ENCODE measurements around the gene TBC1D10B. TPM values are rescaled to one million over a fixed set of nuclear protein-coding genes. Genes with fewer than 3 reads are reported as not detected.
"Not testable (repeated sequence)": the region's sequence is repeated elsewhere in the genome, so short reads cannot be mapped to it uniquely, and the experiment has no call there.

Gene TBC1D10B
- polyA plus RNA-seq, 6 donors from 2014 or later: 6.2 to 16.9 (median 9.7) TPM

- H3K36me3 Mint-ChIP-seq: no peaks in the 10 kb centered on the region
- H3K9me3 Mint-ChIP-seq: no peaks in the 10 kb centered on the region
- peak overlapping the region; percentile 30 to 98 (median 74) for H3K4me3 Mint-ChIP-seq
- peak overlapping the region in 3 of 6 donors; percentile 40 to 58 (median 54) for H3K27ac Mint-ChIP-seq
- no peaks in the 10 kb centered on the region for H3K27me3 Mint-ChIP-seq
- peaks cover 55 to 84% (median 61%) of the 10 kb centered on the region in 3 donors for H3K4me1 Mint-ChIP-seq
- no peak for DNase-seq
- no peak for ATAC-seq (ENCODE audit: low read depth in 2 of 2)
Observed at GRCh38 chr16:30352488-30353401, 17.5 kb downstream of the TBC1D10B start.

GRCh38 chr16:30351586-30352419 lies 18.5 kb downstream of the TBC1D10B start:
- peaks cover 55 to 77% (median 57%) of the 10 kb centered on the region in 3 donors for H3K4me1 Mint-ChIP-seq
- DNase-seq: no peak
- no peaks in the 10 kb centered on the region for H3K36me3 Mint-ChIP-seq

GRCh38 chr16:30351001-30351441 lies 19.3 kb downstream of the TBC1D10B start:
- no peaks in the 10 kb centered on the region for H3K9me3 Mint-ChIP-seq
- no peaks in the 10 kb centered on the region for H3K27me3 Mint-ChIP-seq
- no peaks in the 10 kb centered on the region for H3K36me3 Mint-ChIP-seq
- peak overlapping the region in 4 of 8 donors; percentile 19 to 71 (median 59) for H3K4me3 Mint-ChIP-seq
- peak overlapping the region in 3 of 6 donors; percentile 72 to 92 (median 86) for H3K27ac Mint-ChIP-seq
- ATAC-seq (ENCODE audit: low read depth in 2 of 2) (no peak), DNase-seq (no peak)
- H3K4me1 Mint-ChIP-seq: peaks cover 51 to 69% (median 52%) of the 10 kb centered on the region in 3 donors

More at GRCh38 chr16:30351586-30352419, 18.5 kb downstream of the TBC1D10B start:
- peak overlapping the region in 4 of 6 donors; percentile 5 to 89 (median 79) for H3K27ac Mint-ChIP-seq
- ATAC-seq (ENCODE audit: low read depth in 2 of 2): no peak
- peak overlapping the region in 7 of 8 donors; percentile 19 to 98 (median 54) for H3K4me3 Mint-ChIP-seq
- H3K9me3 Mint-ChIP-seq: no peaks in the 10 kb centered on the region
- H3K27me3 Mint-ChIP-seq: no peaks in the 10 kb centered on the region

GRCh38 chr16:30350134-30350871 lies 20.0 kb downstream of the TBC1D10B start:
- Mint-ChIP-seq H3K27me3 (no peaks in the 10 kb centered on the region), H3K27ac (peak overlapping the region in 4 of 6 donors; percentile 65 to 93 (median 89)), H3K36me3 (no peaks in the 10 kb centered on the region), H3K4me3 (peak overlapping the region in 6 of 8 donors; percentile 50 to 81 (median 70)), H3K9me3 (no peaks in the 10 kb centered on the region), H3K4me1 (peaks cover 46 to 62% (median 48%) of the 10 kb centered on the region in 3 donors)
- ATAC-seq (ENCODE audit: low read depth in 2 of 2): no peak
- no peak for DNase-seq

GRCh38 chr16:30349675-30350074 lies 20.6 kb downstream of the TBC1D10B start:
- Mint-ChIP-seq H3K4me3 (peak overlapping the region in 7 of 8 donors; percentile 34 to 81 (median 69)), H3K27ac (peak overlapping the region; percentile 54 to 92 (median 78)), H3K36me3 (no peaks in the 10 kb centered on the region), H3K27me3 (no peaks in the 10 kb centered on the region), H3K4me1 (peaks cover 42 to 57% (median 44%) of the 10 kb centered on the region in 3 donors), H3K9me3 (no peaks in the 10 kb centered on the region)
- peak; percentile 30 to 34 for ATAC-seq (ENCODE audit: low read depth in 2 of 2)
- DNase-seq: no peak

- no peak for ATAC-seq (ENCODE audit: low read depth in 2 of 2)
- no peaks in the 10 kb centered on the region for H3K27me3 Mint-ChIP-seq
- no peaks in the 10 kb centered on the region for H3K9me3 Mint-ChIP-seq
Observed at GRCh38 chr16:30348929-30349328, 21.4 kb downstream of the TBC1D10B start.

GRCh38 chr16:30348113-30348512 lies 22.2 kb downstream of the TBC1D10B start:
- H3K27ac Mint-ChIP-seq: peak overlapping the region in 4 of 6 donors; percentile 27 to 75 (median 45)
- peak overlapping the region in 1 of 8 donors; percentile 61 for H3K4me3 Mint-ChIP-seq
- H3K27me3 Mint-ChIP-seq: no peaks in the 10 kb centered on the region
- no peak for DNase-seq
- H3K4me1 Mint-ChIP-seq: peaks cover 33 to 41% (median 33%) of the 10 kb centered on the region in 3 donors
- H3K36me3 Mint-ChIP-seq: no peaks in the 10 kb centered on the region
- H3K9me3 Mint-ChIP-seq: no peaks in the 10 kb centered on the region
- no peak for ATAC-seq (ENCODE audit: low read depth in 2 of 2)

More at GRCh38 chr16:30348929-30349328, 21.4 kb downstream of the TBC1D10B start:
- peaks cover 35 to 49% (median 38%) of the 10 kb centered on the region in 3 donors for H3K4me1 Mint-ChIP-seq
- no peaks in the 10 kb centered on the region for H3K36me3 Mint-ChIP-seq
- H3K4me3 Mint-ChIP-seq: peak overlapping the region in 6 of 8 donors; percentile 16 to 81 (median 30)
- H3K27ac Mint-ChIP-seq: peak overlapping the region in 4 of 6 donors; percentile 42 to 92 (median 81)
- DNase-seq: no peak

GRCh38 chr16:30346286-30346685 lies 24.0 kb downstream of the TBC1D10B start:
- Mint-ChIP-seq H3K27me3 (no peaks in the 10 kb centered on the region), H3K27ac (peak overlapping the region in 2 of 6 donors; percentile 18 to 81), H3K4me1 (peaks cover 22 to 27% (median 23%) of the 10 kb centered on the region in 3 donors), H3K9me3 (no peaks in the 10 kb centered on the region), H3K36me3 (no peaks in the 10 kb centered on the region), H3K4me3 (no peak overlapping the region)
- ATAC-seq (ENCODE audit: low read depth in 2 of 2) (no peak), DNase-seq (no peak)

- DNase-seq; H3K9me3 Mint-ChIP-seq; H3K27ac Mint-ChIP-seq; ATAC-seq (ENCODE audit: low read depth in 2 of 2); H3K36me3 Mint-ChIP-seq; H3K27me3 Mint-ChIP-seq; H3K4me1 Mint-ChIP-seq; H3K4me3 Mint-ChIP-seq: not testable (repeated sequence)
Observed at GRCh38 chr16:30343491-30343820, 26.8 kb downstream of the TBC1D10B start.

- Mint-ChIP-seq H3K27me3 (no peaks in the 10 kb centered on the region), H3K4me1 (peaks cover 0 to 6% (median 3%) of the 10 kb centered on the region in 3 donors), H3K4me3 (no peak overlapping the region), H3K36me3 (no peaks in the 10 kb centered on the region), H3K27ac (no peak overlapping the region), H3K9me3 (no peaks in the 10 kb centered on the region)
- DNase-seq (no peak), ATAC-seq (ENCODE audit: low read depth in 2 of 2) (no peak)
Observed at GRCh38 chr16:30342751-30343490, 27.4 kb downstream of the TBC1D10B start.

- H3K36me3 Mint-ChIP-seq; H3K27me3 Mint-ChIP-seq; ATAC-seq (ENCODE audit: low read depth in 2 of 2); H3K9me3 Mint-ChIP-seq; DNase-seq; H3K4me3 Mint-ChIP-seq: not testable (repeated sequence)
- H3K4me1 Mint-ChIP-seq: peaks cover 7 to 15% (median 12%) of the 10 kb centered on the region in 3 donors
- H3K27ac Mint-ChIP-seq: peak overlapping the region in 1 of 6 donors; percentile 47
Observed at GRCh38 chr16:30341971-30342370, 28.3 kb downstream of the TBC1D10B start.

GRCh38 chr16:30340621-30341020 lies 29.7 kb downstream of the TBC1D10B start:
- Mint-ChIP-seq H3K9me3 (no peaks in the 10 kb centered on the region), H3K4me1 (peaks cover 12 to 28% (median 22%) of the 10 kb centered on the region in 3 donors), H3K27me3 (no peaks in the 10 kb centered on the region), H3K4me3 (peak overlapping the region in 1 of 8 donors; percentile 35), H3K36me3 (no peaks in the 10 kb centered on the region), H3K27ac (no peak overlapping the region)
- ATAC-seq (ENCODE audit: low read depth in 2 of 2) (no peak), DNase-seq (no peak)

Data from naive B cell (primary cell).